Glomerular visceral epithelial cell (primary cell): Measurements from ENCODE around the gene CCL26.

Experiments
- DNase-seq: peaks from one replicate; pipeline ENCODE4 v3.0.0-alpha.2; 2016; ENCODE audit errors: extremely low spot score

Gene CCL26

GRCh38 chr7:75772081-75773077, at the start of gene CCL26:
Gene CCL26 (minus strand): TSS chr7:75772211. CDS start chr7:75772176, 35 bp downstream.
- DNase-seq: peak; percentile 20

DNA sequence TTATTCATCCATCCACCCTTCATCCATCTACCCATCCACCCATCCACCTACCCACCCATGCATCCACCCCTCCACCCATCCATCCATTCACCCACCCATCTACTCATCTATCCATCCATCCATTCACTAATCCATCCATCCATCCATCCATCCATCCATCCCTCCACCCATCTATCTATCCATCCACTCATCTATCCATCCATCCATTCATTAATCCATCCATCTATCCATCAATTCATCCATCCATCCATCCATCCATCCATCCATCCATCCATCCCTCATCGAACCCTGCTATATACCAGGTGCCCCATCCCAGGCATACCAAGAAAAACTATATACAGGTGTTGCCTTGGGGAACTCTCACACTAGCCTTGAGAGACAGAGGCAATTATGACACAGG, 48.7 kb upstream of the CCL26 start:
- DNase-seq: no peak

DNA sequence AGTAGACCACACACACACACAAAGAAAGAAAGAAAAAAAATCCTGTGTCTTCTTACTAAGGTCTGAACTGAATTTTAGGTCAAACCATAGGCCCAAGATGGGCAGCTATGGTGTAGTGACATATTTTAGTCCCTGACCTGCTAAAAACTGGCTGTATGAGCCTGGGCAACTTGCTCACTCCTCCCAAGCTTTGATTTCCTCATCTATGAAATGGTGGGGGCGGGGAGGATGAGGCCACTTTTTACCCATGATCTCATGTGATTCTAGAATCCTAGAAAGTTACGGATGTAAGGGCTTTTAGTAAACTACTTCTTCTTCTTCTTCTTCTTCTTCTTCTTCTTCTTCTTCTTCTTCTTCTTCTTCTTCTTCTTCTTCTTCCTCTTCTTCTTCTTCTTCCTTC, 47.7 kb upstream of the CCL26 start:
- DNase-seq: no peak

- DNase-seq: no peak
Measured at GRCh38 chr7:75818472-75818871, 46.5 kb upstream of the CCL26 start.

DNA sequence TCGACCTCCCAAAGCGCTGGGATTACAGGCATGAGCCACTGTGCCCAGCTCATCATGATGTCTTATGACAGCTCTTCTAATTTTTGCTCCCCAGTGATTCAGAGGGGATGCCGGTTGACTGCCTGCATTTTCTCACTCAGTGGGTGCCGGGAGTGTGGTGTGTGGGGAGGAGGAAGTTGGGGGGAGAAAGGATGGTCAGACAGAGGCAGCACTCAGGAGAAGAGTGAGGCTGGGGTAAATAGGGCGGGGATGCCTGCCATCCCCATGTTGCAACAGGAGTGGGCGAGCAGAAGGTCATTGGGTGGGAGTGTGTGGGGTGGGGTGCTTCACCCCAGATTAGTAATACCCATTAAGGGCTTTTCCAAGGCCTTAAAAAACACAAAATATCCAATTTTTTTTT, 45.1 kb upstream of the CCL26 start:
- DNase-seq: no peak

GRCh38 chr7:75815418-75816064, 43.5 kb upstream of the CCL26 start:
- no peak for DNase-seq

DNA sequence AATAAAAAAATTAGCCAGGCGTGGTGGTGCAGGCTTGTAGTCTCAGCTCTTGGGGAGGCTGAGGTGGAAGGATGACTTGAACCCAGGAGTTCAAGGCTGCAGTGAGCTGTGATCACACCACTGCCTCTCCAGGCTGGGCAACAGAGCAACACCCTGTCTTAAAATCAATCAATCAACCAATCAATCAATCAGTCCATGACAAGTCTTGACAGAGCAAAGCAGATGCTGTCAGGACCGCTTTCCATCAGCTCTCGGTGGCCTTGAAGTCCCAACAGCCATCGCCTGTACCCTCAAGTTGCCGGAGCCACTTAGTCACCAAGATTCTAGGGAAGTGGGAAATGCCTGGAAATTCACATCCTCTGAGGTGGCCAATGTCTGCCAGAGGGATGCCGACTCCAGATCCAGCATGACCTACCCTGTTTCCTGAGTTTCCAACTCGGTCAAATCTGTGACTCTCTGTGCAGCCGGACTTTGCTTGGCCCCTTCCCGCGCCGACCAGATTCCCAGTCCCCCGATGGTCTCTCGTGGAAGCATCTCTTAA, 42.5 kb upstream of the CCL26 start:
- DNase-seq: no peak

- no peak for DNase-seq
Measured at GRCh38 chr7:75813781-75814236, 41.8 kb upstream of the CCL26 start, which contains the start of gene CCL24. Gene CCL24 (minus strand): TSS chr7:75813806. CDS start chr7:75813715, 91 bp downstream.

GRCh38 chr7:75813084-75813483, 41.1 kb upstream of the CCL26 start:
- no peak for DNase-seq

DNA sequence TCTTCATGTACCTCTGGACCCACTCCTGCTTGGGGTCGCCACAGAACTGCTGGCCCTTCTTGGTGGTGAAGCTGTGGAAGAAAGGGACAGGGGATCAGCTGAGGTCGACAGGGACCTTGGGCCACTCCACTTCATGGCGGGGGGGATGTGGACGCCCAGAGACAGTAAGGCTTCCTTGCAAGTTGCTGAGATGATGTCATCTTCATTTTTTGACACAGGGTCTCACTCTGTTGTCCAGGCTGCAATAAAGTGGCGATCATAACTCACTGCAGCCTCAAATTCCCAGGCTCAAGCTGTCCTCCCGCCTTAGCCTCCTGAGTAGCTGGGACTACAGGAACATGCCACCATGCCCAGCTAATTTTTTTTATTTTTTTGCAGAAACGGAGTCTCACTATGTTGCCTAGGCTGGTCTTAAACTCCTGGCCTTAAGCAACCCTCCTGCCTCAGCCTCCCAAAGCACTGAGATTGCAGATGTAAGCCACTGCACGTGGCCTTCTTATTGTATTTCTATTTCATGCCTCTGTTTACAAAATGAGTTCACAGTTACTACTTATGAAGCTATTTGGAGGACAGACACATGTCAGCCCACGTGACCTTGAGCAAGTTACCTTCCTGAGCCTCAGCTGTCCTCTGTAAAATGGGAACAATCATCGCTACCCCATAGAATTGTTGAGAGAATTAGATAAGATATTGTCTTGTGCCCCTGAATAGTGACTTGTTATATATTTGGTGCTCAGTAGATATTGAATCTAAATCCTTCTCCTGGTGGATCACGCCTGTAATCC, 40.1 kb upstream of the CCL26 start:
- no peak for DNase-seq

GRCh38 chr7:75809396-75809795, 37.4 kb upstream of the CCL26 start:
- no peak for DNase-seq

DNA sequence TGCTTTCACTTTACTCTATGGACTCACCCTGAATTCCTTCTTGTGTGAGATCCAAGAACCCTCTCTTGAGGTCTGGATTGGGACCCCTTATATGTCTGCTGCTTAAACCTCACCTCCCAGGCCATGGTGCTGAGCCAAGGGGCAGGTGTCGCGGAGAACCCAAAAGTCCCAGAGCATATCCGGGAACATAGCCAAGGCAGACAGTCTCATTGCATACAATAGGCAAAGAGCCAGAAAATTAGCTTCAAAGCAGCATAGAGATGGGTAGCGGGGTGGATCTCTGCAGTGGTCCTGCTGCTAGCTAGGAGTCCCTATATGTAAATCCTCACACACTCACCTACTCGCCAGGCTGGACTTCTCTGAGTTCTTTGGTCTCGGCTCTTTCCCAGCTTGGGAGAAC, 36.1 kb upstream of the CCL26 start:
- no peak for DNase-seq

DNA sequence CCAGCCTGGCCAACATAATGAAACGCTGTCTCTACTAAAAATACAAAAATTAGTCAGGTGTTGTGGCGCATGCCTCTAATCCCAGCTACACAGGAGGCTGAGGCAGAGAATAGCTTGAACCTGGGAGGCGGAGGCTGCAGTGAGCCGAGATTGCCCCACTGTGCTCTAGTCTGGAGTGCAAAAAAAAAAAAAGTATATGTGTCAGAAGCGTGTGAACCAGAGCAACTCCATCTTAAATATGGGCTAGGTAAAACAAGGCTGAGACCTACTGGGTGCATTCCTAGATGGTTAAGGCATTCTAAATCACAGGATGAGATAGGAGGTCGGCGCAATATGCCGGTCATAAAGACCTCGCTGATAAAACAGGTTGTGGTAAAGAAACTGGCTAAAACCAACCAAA, 35.4 kb upstream of the CCL26 start:
- DNase-seq: no peak

- DNase-seq: no peak
Measured at GRCh38 chr7:75806560-75807307, 34.7 kb upstream of the CCL26 start.

- DNase-seq: no peak
Measured at GRCh38 chr7:75804705-75805104, 32.7 kb upstream of the CCL26 start.

DNA sequence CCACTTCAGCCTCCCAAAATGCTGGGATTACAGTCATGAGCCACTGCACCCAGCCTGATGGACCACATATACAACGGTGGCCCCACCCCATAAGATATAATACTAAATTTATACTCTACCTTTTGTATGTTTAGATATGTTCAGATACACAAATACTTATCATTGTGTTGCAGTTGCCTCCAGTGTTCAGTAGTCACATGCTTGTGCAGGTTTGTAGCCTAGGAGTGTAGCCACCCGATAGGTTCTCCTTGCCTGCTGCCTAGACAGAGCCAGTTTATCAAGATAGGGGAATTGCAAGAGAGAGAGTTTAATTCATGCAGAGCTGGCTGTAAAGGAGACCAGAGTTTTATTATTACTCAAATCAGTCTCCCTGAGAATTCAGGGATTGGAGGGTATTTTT, 32.0 kb upstream of the CCL26 start:
- DNase-seq: no peak

GRCh38 chr7:75802552-75802821, 30.5 kb upstream of the CCL26 start:
- no peak for DNase-seq

- no peak for DNase-seq
Measured at GRCh38 chr7:75798770-75799169, 26.8 kb upstream of the CCL26 start.

- no peak for DNase-seq
Measured at GRCh38 chr7:75796420-75796819, 24.4 kb upstream of the CCL26 start.

- DNase-seq: no peak
Measured at GRCh38 chr7:75795831-75796285, 23.8 kb upstream of the CCL26 start.

DNA sequence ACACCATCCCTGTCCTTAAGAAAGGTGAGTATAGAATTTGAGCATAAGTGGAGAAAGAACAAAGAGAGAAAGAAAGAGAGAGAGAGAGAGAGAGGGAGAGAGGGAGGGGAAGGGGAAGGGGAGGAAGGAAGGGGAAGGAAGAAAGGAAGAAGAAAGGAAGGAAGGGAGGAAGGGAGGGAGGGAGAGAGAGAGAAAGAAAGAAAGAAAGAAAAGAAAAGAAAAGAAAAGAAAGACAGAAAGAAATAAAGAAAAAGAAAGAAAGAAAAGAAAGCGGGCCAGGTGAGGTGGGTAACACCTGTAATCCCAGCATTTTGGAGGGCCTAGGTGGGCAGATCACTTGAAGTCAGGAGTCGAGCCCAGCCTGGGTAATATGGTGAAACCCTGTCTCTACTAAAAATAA, 21.7 kb upstream of the CCL26 start:
- DNase-seq: no peak
